Activated naive CD4-positive, alpha-beta T cell (primary cell): Measurements from ENCODE around the gene SH3RF3.
A peak's percentile ranks its signal among the peaks of the same experiment; 100 is the strongest.

Source experiments
- DNase-seq, 4 experiments: peaks; one replicate each; lab custom pipeline; 2025; lab: John Stamatoyannopoulos, UW

The SH3RF3 gene

DNA sequence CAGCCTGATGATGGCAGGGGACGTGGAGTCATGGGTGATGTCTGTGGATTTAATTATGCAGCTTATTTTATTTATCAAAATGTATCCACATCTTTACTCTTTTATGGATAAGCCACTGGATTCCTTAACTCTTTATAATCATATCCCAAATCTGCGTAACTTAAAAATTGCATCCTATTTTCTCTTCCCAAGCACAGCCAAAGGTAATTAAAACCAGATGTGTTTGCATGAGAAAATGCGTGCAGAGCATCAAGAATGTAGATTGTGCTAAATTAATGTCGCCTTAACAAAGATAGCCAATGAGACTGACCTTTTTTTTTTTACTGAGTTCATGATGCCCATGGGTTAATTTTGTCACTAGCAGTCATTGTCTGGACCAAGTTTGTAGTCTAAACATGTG is 10.0 kb downstream of the SH3RF3 start:
- no peak for DNase-seq

- no peak for DNase-seq
These were observed 10.9 kb downstream of the SH3RF3 start for GRCh38 chr2:109139865-109140396.

GRCh38 chr2:109141006-109141600 is 12.1 kb downstream of the SH3RF3 start:
- no peak for DNase-seq

DNA sequence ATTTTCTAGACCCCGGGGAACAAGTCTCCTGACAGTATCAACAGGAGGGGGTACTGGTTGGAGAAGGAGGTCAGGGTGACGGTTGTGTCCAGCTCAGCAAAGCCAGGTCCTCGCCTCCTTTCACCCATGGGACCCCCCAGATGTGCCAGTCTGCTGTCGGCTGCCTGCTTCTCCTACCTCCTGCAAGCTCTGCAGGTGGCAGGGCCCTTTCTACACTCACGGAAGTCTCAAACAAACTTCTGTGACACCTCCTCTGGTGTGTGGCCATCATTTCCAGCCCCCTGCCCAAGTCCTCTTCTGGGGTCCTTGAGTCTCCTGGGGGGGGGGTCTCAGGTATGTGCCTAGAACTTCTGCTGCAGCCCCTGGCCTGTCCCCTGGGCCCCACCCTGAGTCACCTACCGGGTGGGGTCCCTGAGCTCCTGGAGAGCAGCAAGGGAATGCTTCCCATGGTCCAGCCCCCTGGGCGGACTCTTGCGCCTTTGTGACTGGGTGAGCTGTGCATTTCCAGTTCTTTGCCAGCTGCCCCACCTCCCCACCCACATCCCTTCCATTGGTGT is 12.8 kb downstream of the SH3RF3 start:
- no peak for DNase-seq

- DNase-seq: no peak
These were observed 13.6 kb downstream of the SH3RF3 start for GRCh38 chr2:109142416-109143210.

DNA sequence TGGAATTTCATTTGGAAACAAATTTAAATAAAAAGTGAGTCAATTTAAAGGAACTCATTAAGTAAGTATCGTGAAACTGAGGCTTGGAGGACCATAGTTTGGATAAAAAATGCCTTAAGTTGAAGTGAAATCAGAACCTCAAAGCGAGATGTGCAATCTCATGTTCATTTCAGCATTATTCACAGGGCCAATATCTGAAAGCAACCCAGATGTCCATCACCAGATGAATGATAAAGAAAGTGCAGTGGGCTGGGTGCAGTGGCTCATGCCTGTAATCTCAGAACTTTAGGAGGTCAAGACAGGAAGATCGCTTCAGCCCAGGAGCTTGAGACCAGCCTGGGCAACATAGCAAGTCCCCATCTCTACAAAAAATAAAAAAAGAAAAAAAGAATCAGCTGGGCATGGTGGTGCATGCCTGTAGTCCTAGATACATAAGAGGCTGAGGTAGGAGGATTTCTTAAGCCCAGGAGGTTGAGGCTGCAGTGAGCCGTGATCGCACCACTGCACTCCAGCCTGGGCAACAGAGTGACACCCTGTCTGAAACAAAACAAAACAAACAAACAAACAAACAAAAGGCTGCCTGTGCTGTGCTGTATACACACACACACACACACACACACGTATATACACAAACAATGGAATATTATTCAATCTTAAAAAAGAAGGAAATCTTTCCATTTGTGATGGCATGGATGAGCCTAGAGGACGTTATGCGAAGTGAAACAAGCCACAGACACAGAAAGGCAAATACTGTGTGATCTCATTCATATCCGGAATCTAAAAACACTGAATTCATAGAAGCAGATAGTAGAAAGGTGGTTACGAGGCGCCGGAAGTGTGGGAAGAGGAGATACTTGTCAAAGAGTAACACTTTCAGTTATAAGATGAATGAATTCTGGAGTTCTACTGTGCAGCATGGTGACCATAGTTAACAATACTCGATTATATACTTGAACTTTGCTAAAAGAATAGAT is 14.5 kb downstream of the SH3RF3 start:
- peak in 1 of 4 experiments; percentile 28 for DNase-seq

GRCh38 chr2:109144271-109144670 is 15.3 kb downstream of the SH3RF3 start:
- DNase-seq: peak in 1 of 4 experiments; percentile 24

DNA sequence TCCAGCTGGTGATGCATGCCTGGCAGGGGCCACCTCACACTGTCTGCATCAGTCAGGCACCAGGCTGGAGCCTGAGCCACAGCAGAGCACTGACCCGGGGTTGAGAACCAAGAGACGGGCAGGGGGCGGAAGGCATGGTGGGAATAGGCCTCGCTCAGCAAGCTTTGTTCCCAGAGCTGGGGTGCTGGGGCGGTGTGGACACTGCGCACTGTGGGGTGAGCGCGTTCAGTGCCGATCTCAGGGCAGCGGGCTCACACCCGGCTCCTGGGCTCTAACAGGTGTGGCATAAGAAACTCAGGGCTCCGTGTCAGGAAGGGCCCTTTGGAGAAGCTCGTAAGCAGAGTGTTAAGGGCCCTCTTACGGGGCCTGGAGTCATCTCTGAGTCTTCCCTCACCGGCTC is 15.7 kb downstream of the SH3RF3 start:
- DNase-seq: no peak

GRCh38 chr2:109145286-109145685 is 16.3 kb downstream of the SH3RF3 start:
- no peak for DNase-seq

DNA sequence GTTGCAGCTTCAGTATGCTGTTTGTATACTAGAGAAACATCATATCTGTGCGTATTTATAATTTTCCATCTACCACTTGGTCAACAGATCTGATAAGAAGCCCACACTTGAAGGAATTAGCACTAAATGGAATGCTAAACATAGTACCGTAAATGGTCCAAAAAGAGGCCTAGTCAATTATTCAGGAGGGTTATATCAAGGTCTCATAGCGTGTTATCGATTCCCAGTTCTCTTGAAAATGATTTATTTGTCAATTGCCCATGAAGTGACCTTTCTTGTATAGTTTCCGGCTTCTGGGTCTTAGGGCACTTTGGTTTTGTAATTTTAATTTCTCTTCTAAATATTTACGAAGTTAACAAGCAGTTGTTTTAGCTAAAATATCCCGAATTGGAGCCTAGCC is 18.4 kb downstream of the SH3RF3 start:
- DNase-seq: no peak

DNA sequence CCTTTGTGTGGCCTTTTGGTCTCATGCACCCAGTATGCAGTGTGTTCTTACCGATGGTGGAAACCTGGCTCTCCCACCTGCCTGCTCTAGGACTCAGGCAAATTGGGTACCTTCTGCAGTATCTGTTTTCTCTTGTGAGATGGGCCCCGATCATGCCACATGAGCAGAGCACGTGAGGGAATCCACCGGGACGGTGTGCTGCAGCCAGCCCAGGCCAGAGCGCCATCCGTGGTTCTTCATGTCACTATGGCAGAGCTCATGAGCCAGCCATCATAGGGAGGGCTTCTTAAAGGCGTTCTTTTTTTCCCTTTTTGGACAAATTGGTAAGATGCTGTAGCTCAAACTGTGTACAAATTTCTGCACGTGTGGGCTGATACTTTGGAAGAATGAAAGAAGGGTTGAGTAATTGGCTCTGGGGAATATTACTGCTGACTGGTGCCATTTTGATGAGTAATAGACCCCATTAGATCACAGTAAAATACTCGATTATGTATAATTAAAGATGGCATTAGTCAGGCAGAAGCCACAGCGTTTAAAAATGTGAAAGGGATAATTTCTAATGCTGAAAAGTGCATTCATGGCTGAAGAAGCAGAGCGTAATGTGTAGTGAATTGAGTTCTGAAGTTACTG is 19.2 kb downstream of the SH3RF3 start:
- DNase-seq: no peak

DNA sequence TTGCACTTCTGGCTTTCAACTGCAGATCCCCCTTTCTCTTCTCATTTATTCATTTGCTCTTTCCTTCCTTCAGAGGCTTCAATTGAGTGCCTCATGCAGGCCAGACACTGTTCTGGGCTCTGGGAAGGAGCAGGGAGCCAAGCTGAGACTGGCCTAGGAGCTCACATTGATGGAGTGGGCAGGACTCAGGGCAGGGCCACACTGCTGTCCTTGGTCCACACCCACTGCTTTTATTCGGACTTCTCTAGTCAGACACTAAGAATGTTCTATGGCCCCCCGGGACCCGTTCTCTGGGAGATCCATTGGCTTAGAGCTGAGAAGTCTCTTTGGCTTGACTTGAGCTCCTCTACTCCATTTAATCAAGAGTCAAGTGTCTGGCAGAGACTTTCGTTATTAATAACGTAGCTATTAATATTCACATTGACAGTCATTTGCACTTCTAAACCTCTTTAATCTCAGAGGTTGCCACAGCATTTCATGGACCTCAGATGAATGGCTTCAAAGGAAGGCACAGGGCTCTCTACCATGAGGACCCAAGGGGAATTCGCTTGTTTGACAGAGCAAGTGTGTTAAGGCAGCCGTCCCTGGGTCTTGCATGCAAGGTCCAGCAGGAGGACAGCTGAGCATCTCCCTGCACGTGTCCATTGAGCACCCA is 20.1 kb downstream of the SH3RF3 start:
- DNase-seq: no peak

DNA sequence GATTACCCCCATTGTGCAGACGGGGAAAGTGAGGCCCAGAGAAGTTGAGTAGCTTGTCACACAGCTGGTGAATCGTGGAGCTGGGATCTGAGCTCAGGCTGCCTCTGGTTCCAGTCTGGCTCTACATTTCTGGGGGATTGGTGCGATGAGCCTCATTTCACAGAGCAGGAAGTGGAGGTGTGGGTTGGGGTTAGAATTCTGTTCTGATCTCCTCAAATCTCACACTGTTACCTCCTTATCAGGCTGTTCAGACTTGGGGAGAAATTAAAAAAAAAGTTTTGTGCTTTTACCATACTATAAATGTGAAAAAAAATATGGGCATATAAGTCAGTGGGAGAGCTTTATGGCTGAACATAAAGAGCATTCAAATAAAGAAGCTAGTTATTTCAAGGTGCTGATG is 21.6 kb downstream of the SH3RF3 start:
- DNase-seq: no peak

GRCh38 chr2:109151519-109151918 is 22.5 kb downstream of the SH3RF3 start:
- DNase-seq: no peak

- no peak for DNase-seq
These were observed 24.2 kb downstream of the SH3RF3 start for GRCh38 chr2:109153005-109153784.

- DNase-seq: no peak
These were observed 24.8 kb downstream of the SH3RF3 start for GRCh38 chr2:109153807-109154206.

- DNase-seq: no peak
These were observed 25.2 kb downstream of the SH3RF3 start for GRCh38 chr2:109154226-109154625.

DNA sequence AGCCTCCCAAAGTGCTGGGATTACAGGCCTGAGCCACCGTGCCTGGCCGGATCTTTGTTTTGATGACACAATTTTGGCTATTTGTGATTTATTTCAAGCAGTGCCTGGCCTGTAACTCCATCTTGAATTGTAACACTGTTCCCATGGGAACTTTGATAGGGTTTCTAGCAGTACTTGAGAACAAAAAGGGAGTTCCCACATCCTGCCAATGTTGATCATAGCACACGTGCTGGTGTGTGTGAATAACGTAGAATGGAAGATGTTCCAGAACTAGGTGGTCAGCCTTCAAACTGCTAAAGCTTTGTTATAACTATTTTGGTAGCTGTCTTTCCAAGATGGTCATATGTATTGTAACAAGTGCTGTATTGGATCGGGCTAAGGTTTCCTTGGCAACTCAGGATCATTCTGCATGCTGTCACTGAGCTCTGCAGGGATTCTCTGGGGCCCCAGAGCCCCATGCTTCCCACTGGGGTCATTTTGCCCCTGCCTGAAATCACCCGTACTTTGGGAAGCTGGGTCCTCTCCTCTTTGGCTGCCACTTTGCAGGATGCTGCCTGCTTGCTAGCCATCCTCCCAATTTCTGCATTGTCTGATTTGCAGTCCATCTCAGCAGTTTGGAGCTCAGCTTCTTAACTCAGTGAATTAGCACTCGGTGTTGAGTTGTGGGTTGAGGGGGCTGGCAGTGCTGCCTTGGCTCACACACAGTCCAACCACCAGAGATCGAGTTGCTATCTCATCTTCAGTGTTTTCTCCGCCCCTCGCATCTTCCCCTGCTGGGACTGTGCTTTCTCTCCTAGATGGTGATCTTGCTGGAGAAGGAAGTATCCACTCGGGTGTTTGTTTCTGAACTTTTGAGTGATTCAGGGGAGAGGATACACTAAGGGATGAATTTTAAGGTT is 26.8 kb downstream of the SH3RF3 start:
- DNase-seq: no peak

DNA sequence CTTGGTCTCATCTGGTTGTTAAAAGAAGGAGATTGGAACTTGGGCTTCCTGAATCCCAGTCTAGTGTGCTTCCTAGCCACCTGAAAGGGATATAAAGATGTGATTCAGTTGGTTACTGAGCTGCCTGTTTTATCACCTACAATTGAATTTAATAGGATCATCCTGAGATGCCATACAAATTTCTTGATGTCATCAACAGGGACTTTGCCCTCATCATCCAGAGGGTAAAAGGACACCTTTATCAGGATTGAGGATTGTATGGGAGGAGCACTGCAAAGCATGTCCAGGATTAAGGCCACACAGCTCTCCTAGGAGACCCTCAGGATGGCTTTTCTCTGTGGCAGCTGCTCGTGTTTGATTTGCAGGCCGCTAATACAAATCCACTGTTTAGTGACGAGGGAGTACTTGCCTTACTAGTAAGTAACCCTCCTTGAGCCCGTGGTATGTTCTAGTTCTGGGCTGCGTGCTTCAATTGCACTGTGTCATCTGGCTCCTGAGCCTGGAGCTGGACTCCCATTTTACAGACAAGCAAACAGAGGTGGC is 28.6 kb downstream of the SH3RF3 start:
- DNase-seq: no peak
